Activated naive CD8-positive, alpha-beta T cell treated with anti-CD3 and anti-CD28 coated beads for 36 hours (primary cell): ENCODE data around the gene CD300LB. TPM values are rescaled to one million over a fixed set of nuclear protein-coding genes. Genes with fewer than 3 reads are reported as not detected.
"Not testable (repeated sequence)": the region's sequence is repeated elsewhere in the genome, so short reads cannot be mapped to it uniquely, and the experiment has no call there.

ENCODE experiments used
- DNase-seq: peaks from one replicate; pipeline ENCODE4 v3.0.0; 2021
- H3K27ac Mint-ChIP-seq: one replicate; pipeline ENCODE4 v1.8.0; 2022; ENCODE audit warnings: mild to moderate bottlenecking, moderate library complexity, mixed read lengths
- H3K27me3 Mint-ChIP-seq: one replicate; pipeline ENCODE4 v1.8.0; 2022; ENCODE audit warnings: mild to moderate bottlenecking, mixed read lengths
- H3K36me3 Mint-ChIP-seq: one replicate; pipeline ENCODE4 v1.8.0; 2021; ENCODE audit warnings: mild to moderate bottlenecking, mixed read lengths
- H3K4me1 Mint-ChIP-seq: one replicate; pipeline ENCODE4 v1.8.0; 2021; ENCODE audit warnings: mixed read lengths
- H3K4me3 Mint-ChIP-seq: one replicate; pipeline ENCODE4 v1.8.0; 2022; ENCODE audit warnings: mild to moderate bottlenecking, moderate library complexity, mixed read lengths
- H3K9me3 Mint-ChIP-seq: one replicate; pipeline ENCODE4 v1.8.0; 2022; ENCODE audit warnings: mixed read lengths
- total RNA-seq, 2 experiments: library from RNA; stranded (reverse); gene quantifications; one replicate each; pipeline ENCODE4 v1.2.3, GENCODE V29; 2021

The CD300LB gene
- total RNA-seq, 2 experiments from 2014 or later, result not detected

DNA sequence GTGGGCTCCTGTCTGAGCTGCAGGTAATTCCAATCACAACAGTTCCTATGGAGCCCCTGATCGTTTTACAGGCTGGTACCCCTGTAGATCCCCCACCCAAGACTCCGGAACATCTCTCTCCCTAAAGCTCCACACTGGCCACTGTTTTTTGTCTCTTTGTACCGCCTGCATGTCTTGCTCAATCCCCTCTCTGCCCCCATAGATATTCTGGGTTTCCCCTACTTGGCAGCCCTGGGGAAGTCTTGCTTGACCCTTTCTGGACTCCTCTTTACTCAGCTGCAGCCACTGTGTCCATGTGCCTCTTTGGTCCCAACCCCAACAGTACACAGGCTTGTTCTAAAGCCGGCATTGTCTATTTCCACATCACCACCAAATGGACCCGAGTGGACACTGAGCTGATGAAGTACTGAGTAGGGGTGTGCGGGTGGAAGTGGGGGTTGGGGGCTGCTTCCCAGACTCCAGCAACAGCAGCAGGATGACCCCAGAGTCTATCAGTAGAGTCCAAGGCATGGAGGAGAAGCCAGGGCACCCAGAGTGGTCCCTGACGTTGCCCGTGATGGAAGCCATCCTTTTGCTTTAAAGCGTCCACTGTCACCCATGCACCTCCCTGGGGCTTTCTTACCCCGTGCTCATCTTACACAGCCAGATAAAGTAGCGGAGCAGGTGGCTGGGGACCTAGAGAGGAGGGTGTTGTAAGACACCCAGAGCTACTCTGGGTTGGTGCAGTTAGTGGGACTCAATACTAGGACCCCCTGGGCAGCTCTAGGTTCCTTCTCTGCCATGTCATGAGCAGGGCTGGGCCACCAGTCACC is 6.4 kb downstream of the CD300LB start:
- peaks cover 2% of the 10 kb centered on the region for H3K36me3 Mint-ChIP-seq

DNA sequence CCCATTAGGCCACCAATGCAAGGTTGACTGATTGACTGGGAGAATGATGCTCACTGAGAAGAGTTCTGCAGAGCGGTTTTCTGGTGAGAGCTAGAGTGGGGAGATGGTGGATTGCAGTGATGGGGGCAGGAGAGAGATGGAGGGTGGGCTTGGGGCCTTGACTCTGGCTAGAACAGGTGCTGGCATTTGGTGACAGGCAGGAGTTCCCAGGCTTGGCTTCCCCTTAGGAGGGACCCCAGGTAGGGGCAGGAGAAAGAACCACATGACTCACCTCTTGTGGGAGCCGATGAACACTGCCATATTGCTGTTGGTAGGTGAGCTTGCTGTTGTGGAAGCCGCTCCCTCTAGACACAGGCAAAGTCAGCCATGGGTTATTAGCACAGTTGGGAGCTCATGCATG is 8.0 kb downstream of the CD300LB start:
- H3K27me3 Mint-ChIP-seq, result peaks cover 44% of the 10 kb centered on the region

More for the DNA sequence above, 6.4 kb downstream of the CD300LB start:
- H3K27ac Mint-ChIP-seq, result no peak overlapping the region
- peaks cover 5% of the 10 kb centered on the region for H3K4me1 Mint-ChIP-seq
- peaks cover 44% of the 10 kb centered on the region for H3K27me3 Mint-ChIP-seq
- no peaks in the 10 kb centered on the region for H3K9me3 Mint-ChIP-seq
- no peak for DNase-seq
- H3K4me3 Mint-ChIP-seq, result no peak overlapping the region

DNA sequence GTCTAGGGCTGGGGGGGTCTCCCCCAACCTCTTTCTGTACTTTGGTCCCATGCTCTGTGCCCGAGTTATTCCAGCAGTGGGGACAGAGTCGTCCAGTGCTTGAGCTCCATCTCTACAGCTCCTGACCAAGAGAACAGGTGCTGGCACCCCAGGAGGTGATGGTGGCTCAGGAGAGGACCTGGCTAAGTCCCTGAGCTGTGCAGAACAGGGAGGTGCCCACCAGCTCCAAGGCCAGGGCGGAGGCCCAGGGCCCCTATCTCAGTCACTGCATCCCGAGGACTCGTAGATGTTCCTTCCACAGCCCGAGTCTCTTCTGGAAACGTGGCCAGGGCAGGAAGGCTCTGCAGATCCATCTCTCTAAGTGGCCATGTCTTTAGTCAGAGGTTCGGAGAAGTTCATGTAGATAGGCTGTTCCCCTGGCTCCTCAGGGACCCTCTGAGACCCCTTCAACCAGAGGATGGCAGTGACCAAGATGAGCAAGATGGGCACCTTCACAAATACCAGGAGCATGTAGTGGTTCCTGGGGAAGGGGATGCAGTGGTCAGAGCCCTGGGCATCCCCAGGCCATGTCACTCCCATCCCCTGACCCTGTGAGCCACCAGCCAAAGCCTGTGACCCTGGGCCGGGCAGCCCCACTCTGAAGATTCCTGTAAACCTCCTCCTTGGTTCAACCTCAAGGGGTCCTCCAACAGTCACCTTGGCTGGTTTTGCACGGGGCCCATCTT is 8.7 kb downstream of the CD300LB start:
- peaks cover 4% of the 10 kb centered on the region for H3K36me3 Mint-ChIP-seq

More for the DNA sequence above, 8.0 kb downstream of the CD300LB start:
- DNase-seq, result no peak
- Mint-ChIP-seq H3K36me3 (peaks cover 4% of the 10 kb centered on the region), H3K27ac (no peak overlapping the region), H3K9me3 (peaks cover 8% of the 10 kb centered on the region), H3K4me1 (peaks cover 5% of the 10 kb centered on the region), H3K4me3 (no peak overlapping the region)

DNA sequence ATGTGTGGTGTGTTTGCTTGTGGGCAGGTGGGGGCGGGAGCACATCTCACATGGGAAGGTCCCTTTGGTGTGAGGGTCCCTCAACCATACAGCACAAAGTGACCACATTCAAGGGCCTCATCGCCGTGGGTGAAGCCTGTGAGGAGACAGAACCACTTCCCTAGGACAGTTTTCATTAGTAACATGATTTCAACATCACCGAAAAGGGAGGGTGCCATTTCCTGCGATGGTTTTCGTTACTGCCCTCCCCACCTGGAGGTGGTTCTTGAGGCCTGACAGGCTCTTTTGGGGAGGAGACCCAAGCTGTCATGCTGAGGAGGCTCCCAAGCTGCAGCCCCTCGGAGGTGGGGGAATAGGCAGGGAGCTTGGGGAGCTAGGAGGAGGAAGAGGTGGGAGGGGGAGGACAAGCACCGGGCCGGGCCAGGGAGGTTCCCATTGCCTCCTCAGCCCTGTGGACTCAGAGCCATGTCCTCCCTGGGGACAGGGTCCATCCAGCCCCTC is 9.5 kb downstream of the CD300LB start:
- Mint-ChIP-seq H3K4me1 (peaks cover 5% of the 10 kb centered on the region), H3K27ac (no peak overlapping the region), H3K27me3 (peaks cover 55% of the 10 kb centered on the region), H3K36me3 (peaks cover 4% of the 10 kb centered on the region), H3K9me3 (peaks cover 8% of the 10 kb centered on the region), H3K4me3 (no peak overlapping the region)
- no peak for DNase-seq

More for the DNA sequence above, 8.7 kb downstream of the CD300LB start:
- Mint-ChIP-seq H3K27me3 (peaks cover 51% of the 10 kb centered on the region), H3K4me1 (peaks cover 5% of the 10 kb centered on the region), H3K27ac (no peak overlapping the region), H3K4me3 (no peak overlapping the region), H3K9me3 (peaks cover 8% of the 10 kb centered on the region)
- no peak for DNase-seq

DNA sequence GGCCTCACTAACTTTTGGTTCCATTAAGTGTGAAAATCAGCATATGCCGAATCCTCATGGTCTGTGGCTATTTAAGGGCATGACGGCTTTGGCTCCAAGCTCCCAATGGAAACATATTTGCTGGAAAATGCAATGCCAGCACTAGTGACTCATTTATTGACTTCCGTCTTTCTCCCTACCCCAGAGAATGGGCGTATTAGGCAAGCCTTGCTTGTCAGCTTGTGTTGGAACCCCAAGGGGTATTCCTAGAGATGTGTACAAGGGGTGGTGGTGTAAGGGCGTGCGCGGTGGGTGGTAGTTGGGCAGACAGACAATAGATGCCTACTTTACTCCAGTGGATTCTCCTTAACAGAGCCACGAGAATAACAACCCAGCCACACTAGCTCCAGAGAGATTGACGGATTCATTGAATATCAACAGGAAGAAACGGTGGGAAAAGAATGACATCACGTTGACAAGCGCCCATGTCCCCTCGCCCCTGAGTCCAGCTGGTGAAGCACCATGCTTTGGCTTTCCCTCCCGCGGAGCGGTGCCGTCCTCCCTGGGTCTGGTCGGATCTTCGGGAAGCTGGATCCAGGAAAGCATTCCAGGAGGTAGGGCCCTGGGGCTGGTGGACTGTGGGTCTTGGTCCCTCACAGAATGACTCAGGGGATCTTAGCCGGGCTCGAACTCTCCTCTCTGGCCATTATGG is 10.3 kb downstream of the CD300LB start:
- Mint-ChIP-seq H3K27me3 (peaks cover 59% of the 10 kb centered on the region), H3K9me3 (peaks cover 8% of the 10 kb centered on the region), H3K36me3 (peaks cover 4% of the 10 kb centered on the region), H3K4me1 (peaks cover 5% of the 10 kb centered on the region), H3K27ac (no peak overlapping the region), H3K4me3 (no peak overlapping the region)
- DNase-seq, result no peak

DNA sequence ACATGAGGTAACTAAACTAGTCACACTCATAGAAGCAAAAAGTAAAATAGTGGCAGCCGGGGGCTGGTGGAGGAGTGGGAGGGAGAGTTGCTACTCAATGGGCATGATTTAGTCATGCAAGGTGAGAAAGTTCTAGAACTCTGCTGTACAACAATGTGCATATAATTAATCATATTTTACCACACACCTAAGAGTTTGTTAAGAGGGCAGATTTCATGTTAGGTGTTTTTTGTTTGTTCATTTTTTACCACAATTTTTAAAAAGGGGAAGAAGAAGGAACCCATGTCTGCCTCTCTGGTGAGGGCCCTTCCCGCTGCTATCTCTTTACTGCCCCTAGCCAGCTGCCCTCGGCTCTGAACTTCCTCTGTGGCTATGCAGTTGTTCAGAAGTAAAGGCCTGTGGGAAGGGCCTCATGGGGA is 11.2 kb downstream of the CD300LB start:
- Mint-ChIP-seq H3K9me3 (peaks cover 11% of the 10 kb centered on the region), H3K27me3 (peaks cover 55% of the 10 kb centered on the region), H3K36me3 (peaks cover 4% of the 10 kb centered on the region), H3K27ac (no peak overlapping the region), H3K4me1 (peaks cover 5% of the 10 kb centered on the region), H3K4me3 (no peak overlapping the region)
- no peak for DNase-seq

DNA sequence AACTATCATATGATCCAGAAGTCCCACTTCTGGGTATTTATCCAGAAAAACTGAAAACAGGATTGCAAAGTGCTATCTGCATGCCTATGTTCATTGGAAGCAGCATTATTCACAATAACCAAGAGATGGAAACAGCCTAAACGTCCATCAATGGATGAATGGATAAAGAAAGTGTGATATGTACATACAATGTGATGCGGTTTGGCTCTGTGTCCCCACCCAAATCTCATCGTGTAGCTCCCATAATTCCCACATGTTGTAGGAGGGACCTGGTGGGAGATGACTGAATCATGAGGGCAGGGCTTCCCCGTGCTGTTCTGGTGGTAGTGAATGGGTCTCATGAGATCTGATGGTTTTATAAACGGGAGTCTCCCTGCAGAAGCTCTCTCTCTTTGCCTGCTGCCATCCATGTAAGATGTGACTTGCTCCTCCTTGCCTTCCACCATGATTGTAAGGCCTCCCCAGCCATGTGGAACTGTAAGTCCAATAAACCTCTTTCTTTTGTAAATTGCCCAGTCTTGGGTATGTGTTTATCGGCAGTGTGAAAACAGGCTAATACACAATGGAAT is 12.8 kb downstream of the CD300LB start:
- H3K4me3 Mint-ChIP-seq, DNase-seq, H3K27ac Mint-ChIP-seq: not testable (repeated sequence)
- Mint-ChIP-seq H3K27me3 (peaks cover 53% of the 10 kb centered on the region), H3K9me3 (peaks cover 23% of the 10 kb centered on the region), H3K4me1 (peaks cover 15% of the 10 kb centered on the region), H3K36me3 (peaks cover 14% of the 10 kb centered on the region)

DNA sequence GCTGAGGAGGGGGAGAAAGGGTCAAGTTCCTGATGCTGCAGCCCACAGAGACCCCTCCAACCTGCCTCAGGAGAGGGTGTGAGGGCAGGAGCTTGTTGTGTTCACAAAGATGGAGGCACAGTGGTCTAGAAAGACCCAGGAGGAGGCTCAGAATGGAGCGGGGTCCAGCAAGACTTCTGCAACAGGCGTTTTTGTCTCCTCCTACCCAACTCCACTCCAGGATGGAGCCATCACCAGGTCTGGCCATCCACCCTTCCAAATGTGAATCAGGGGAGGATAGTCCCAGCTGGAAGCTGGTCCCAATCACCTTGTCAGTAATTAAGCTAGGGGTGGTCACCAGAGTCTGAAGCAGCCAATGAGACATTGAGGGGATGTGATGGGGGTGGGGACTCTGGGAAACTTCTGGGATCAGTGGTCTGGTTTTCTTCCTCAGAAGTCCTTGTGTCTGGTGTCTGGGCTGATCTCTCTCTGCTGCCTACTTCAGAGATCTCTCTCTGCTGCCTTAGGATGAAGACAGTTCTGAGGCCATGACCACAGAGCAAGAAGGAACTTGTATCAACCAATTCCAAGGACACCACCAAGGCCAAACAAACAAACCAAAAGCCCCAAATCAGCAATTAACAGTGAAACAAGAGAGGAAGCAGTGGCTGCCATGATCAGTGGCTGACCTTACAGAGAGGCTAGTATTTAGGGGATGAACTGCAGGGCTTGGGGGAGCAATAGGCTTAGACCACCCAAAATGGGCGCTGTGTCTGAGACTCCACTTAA is 14.5 kb downstream of the CD300LB start:
- H3K27ac Mint-ChIP-seq, result no peak overlapping the region
- peaks cover 40% of the 10 kb centered on the region for H3K27me3 Mint-ChIP-seq
- peaks cover 17% of the 10 kb centered on the region for H3K36me3 Mint-ChIP-seq
- DNase-seq, result no peak
- peaks cover 23% of the 10 kb centered on the region for H3K9me3 Mint-ChIP-seq
- no peak overlapping the region for H3K4me3 Mint-ChIP-seq
- H3K4me1 Mint-ChIP-seq, result peaks cover 26% of the 10 kb centered on the region

DNA sequence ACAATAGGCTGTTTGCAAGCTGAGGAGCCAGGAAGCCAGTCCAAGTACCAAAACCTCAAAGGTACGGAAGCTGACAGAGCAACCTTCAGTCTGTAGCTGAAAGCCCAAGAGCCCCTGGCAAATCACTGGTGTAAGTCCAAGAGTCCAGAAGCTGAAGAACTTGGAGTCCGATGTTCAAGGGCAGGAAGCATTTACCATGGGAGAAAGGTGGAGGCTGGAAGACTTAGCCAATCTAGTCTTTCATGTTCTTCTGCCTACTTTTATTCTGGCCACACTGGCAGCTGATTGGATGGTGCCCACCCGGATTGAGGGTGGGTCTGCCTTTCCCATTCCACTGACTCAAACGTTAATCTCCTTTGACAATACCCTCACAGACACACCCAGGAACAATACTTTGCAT is 15.3 kb downstream of the CD300LB start:
- peaks cover 19% of the 10 kb centered on the region for H3K36me3 Mint-ChIP-seq
- H3K27me3 Mint-ChIP-seq, result peaks cover 36% of the 10 kb centered on the region
- H3K4me1 Mint-ChIP-seq, result peaks cover 22% of the 10 kb centered on the region
- no peak overlapping the region for H3K27ac Mint-ChIP-seq
- H3K4me3 Mint-ChIP-seq, result no peak overlapping the region
- H3K9me3 Mint-ChIP-seq, result peaks cover 23% of the 10 kb centered on the region
- DNase-seq, result no peak

DNA sequence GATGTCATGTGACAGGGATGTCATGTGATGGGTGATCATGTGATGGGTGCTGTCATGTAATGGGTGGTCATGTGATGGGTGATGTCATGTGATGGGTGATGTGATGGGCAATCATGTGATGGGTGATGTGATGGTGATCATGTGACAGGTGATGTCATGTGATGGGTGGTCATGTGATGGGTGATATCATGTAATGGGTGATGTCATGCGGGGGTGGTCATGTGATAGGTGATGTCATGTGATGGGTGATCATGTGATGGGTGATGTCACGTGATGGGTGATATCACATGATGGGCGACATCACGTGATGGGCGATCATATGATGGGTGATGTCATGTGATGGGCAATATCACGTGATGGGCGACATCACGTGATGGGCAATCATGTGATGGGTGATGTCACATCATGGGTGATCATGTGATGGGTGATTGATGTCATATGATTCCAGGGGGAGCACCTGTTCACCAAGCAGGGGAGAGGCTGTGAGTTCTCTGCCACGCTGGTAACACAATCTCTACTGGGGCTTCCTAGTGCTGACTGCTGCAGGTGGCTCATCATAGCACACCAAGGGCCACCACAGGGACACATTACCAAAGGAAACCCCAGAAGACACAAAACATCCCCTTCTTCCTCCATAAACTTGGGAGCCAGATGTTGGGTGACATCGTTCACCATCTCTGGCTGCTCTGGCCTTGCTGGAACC is 16.5 kb downstream of the CD300LB start:
- peaks cover 34% of the 10 kb centered on the region for H3K27me3 Mint-ChIP-seq
- peak overlapping the region; percentile 90 for H3K27ac Mint-ChIP-seq
- H3K9me3 Mint-ChIP-seq, result peaks cover 23% of the 10 kb centered on the region
- H3K4me1 Mint-ChIP-seq, result peaks cover 22% of the 10 kb centered on the region
- DNase-seq, result no peak
- H3K4me3 Mint-ChIP-seq, result peak overlapping the region; percentile 35
- H3K36me3 Mint-ChIP-seq, result peaks cover 19% of the 10 kb centered on the region

DNA sequence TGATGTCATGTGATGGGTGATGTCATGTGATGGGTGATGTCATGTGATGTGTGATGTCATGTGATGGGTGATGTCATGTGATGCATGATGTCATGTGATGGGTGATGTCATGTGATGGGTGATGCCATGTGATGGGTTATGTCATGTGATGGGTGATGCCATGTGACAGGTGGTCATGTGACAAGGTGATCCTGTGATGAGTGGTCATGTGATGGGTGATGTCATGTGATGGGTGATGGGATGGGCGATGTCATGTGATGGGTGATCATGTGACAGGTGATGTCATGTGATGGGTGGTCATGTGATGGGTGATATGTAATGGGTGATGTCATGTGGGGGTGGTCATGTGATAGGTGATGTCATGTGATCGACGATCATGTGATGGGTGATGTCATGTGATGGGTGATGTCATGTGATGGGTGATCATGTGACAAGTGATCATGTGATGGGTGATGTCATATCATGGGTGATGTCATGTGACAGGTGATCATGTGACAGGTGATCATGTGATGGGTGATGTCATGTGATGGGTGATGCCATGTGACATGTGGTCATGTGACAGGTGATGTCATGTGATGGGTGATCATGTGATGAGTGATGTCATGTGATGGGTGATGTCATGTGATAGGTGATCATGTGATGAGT is 17.2 kb downstream of the CD300LB start:
- H3K4me1 Mint-ChIP-seq, result peaks cover 22% of the 10 kb centered on the region
- H3K9me3 Mint-ChIP-seq, result peaks cover 18% of the 10 kb centered on the region
- peaks cover 19% of the 10 kb centered on the region for H3K36me3 Mint-ChIP-seq
- peak overlapping the region; percentile 90 for H3K27ac Mint-ChIP-seq
- peaks cover 34% of the 10 kb centered on the region for H3K27me3 Mint-ChIP-seq
- peak overlapping the region; percentile 35 for H3K4me3 Mint-ChIP-seq
- peak; percentile 64 for DNase-seq

DNA sequence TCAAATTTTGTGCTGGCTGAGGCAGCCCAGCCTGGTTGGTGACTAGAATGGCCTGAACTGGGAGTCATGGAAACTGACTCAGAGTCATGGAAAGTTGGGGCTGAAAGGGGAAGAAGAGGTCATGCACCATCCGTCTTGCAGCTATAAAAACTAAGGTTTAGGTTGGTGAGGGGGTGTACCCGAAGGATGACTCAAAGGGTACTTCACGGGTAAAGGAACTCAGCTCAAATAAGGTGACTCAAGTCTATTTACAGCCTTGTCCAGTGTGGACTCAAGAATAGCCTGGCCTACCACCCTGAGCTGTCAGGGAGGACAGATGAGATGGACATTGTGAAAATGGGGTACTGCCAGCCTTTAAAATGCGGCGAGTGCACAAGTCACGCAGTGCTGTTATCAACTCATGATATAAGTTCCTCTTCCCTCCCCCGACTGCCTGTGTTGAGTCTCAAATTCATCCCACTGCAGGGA is 18.6 kb downstream of the CD300LB start:
- Mint-ChIP-seq H3K4me1 (peaks cover 22% of the 10 kb centered on the region), H3K27me3 (peaks cover 24% of the 10 kb centered on the region), H3K27ac (peak overlapping the region; percentile 87), H3K36me3 (peaks cover 17% of the 10 kb centered on the region), H3K9me3 (peaks cover 15% of the 10 kb centered on the region), H3K4me3 (no peak overlapping the region)
- DNase-seq, result peak; percentile 65

DNA sequence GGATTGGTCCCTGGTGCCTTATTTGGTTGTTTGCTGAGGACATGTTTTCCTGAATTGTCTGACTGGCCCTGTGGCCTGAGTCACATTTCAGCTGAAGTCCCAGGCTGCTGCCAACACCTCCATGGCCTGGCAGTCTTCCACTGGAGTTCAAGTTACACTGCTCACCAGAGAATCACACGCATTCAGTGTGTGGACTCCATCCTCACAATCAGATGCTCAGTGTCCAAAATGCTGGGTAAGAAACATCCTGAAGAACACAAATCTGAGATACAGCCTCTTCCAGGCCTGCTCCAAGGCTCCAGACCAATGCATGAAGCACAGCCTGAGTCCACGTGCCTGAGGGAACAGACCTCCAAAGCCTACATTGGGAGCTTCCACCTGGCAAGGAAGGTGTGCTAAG is 19.2 kb downstream of the CD300LB start:
- H3K27ac Mint-ChIP-seq, result peak overlapping the region; percentile 87
- H3K4me3 Mint-ChIP-seq, result no peak overlapping the region
- peaks cover 22% of the 10 kb centered on the region for H3K4me1 Mint-ChIP-seq
- DNase-seq, result no peak
- peaks cover 15% of the 10 kb centered on the region for H3K9me3 Mint-ChIP-seq
- H3K36me3 Mint-ChIP-seq, result peaks cover 17% of the 10 kb centered on the region
- peaks cover 22% of the 10 kb centered on the region for H3K27me3 Mint-ChIP-seq
